Activated CD4-positive, CD25-positive, alpha-beta regulatory T cell treated with anti-CD3 and anti-CD28 coated beads, Interleukin-2, amount 50 U/mL, for 24 hours (primary cell): ENCODE results near the gene CACNA2D4.
"Not testable (repeated sequence)": the region's sequence is repeated elsewhere in the genome, so short reads cannot be mapped to it uniquely, and the experiment has no call there.

Source experiments
- ATAC-seq, 2 donors: fragments of 150-1000 bp; cut with Tn5 transposase; one replicate each; pipeline ENCODE4 v1.10.0; 2021; ENCODE audit warnings: mild to moderate bottlenecking in 1 of 2, moderate library complexity in 1 of 2

The CACNA2D4 gene

GRCh38 chr12:1918081-1918883, at the start of gene CACNA2D4:
TSS of gene CACNA2D4 (minus strand) at chr12:1918652. CDS start at chr12:1918473, 179 bp downstream.
- no peak for ATAC-seq

GRCh38 chr12:1966561-1967226, 48.2 kb upstream of the CACNA2D4 start:
- ATAC-seq, result no peak

DNA sequence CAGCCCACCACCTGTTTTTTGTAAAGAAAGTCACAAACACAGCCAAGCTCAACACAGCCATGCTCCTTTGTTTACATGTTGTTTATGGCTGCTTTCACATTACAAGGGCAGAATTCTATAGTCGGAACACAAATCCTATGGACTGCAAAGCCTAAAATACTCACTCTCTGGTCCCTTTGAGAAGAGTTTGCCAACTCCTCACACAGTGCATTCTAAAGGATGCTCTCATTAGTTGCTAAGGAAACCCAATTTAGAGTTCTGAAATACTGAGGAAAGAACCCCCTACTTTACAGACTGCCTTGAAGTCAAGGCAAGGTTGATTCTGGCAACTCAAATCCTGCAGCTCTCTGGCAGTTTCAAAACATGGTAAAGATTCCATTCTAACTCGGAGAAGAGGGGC, 47.5 kb upstream of the CACNA2D4 start:
- no peak for ATAC-seq

DNA sequence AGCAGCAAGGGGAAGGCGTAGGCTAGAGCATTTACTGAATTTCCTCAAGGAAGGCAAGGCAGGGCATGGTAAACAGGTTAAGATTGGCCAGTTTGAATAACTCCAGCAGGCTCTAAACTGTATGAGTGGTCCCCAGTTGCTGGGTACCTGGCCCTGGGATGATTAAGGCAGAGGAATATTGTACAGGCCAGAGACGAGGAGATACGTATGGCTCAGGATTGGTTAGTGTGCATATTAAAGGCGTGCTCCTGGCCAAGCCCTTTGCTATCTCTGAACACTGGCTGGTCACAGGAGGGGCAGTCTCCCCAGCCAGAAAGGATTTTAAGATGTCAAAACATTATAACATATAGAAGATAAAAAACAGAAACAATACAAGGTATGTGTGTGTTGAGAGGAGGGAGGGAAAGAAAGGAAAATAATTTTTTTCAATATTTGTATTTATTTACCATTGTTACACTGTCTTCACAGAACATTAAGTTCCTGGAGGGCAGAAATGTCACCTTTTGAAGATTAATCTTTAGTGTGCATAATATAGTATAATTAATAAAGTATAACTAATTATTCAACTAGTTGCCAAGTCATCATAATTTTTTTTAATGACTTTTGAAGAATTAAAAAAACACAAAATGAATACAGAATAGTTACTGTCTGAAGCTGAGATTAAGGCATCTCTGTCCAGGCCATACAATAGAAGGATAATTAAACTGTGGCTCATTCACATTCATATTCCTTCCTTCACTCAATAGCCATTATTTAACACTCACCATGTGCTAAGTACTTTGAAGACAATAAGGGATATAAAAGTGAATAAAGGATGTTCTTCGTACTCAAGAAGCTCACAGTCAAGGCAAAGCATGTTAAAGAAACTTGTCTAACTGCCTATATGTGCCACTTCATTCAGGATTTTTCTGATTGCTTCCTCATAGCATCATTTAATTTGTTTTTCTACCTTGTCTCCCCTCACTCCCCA, 43.9 kb upstream of the CACNA2D4 start:
- ATAC-seq, result no peak

GRCh38 chr12:1956716-1957115, 38.3 kb upstream of the CACNA2D4 start:
- ATAC-seq, result no peak

- ATAC-seq, result peak; percentile 53 to 71
These were observed 31.5 kb upstream of the CACNA2D4 start for GRCh38 chr12:1949771-1950470.

- ATAC-seq, result no peak
These were observed 30.4 kb upstream of the CACNA2D4 start for GRCh38 chr12:1948883-1949282.

DNA sequence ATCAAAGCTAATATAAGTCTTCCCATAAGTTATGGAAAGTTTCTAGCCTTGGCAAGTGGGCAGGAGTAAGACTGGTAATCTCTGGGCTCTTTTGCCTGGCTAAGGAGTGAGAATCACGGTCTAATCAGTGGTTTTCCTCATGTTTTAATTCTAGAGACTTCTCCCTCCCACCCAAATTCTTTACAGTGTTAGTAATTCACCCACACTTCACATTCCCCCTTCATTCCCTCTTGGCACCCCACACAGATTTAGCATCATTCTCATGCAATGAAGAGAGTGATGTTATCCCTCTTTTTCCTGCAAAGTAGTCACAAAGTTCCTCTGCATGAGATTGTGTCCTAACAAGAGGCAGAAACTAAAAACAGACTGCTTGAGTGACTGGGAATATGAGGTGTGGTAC, 28.6 kb upstream of the CACNA2D4 start:
- ATAC-seq, result no peak

GRCh38 chr12:1946296-1946695, 27.8 kb upstream of the CACNA2D4 start:
- no peak for ATAC-seq

GRCh38 chr12:1945502-1945901, 27.1 kb upstream of the CACNA2D4 start:
- not testable (repeated sequence) for ATAC-seq

DNA sequence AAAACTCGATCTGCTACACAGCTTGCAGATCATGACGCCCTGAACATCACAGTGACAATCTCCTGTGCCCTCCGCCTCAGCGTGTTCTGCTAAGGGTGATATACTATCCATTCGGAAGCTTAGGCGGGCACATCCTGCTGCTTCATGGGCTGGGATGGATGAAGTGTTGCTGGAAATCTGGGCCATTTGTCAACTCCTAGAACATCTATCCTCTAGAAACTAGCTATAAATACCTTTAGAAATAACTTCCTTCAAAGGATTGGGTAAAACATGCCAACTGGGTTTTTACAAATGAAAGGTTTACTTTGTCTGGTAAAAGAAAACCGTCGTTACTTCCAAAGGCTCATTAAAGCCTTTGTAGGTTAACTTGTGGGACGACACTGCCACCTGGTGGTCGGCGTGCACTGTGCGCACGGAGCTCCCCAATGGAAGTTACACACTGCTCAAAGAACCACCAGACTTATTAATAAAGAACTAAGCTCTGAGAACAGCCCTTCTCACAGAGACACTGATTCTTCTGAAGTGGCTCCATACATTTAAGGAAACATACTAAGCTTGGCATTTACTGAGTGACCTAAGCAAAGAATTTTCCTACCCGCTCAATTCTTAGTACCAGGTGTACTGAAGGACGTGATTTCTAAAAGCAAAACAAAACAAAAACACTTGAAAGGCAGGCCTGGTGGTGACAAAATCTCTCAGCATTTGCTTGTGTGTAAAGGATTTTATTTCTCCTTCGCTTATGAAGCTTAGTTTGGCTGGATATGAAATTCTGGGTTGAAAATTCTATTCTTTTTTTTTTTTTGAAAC, 21.6 kb upstream of the CACNA2D4 start:
- peak; percentile 90 to 98 for ATAC-seq

DNA sequence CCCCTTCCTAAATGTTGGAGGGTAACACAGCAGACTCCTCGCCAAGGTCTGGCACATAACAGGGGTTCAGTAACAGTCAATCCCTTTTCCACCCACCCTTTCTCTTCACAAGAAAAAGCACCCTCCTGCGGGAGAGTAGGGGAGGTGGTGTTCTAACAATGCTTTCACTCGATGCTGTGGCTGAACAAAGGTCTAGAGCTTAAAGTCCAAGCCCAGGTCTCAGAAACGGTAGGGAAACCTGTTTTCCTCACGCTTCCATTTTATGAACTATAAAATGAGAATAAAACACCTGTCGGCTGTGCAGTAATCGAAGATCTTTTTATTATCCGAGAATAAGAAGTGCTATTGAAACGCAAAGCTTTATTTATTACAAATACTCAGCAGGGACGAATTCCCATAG, 20.9 kb upstream of the CACNA2D4 start:
- no peak for ATAC-seq

GRCh38 chr12:1937481-1938224, 19.2 kb upstream of the CACNA2D4 start:
- no peak for ATAC-seq

GRCh38 chr12:1936406-1937320, 18.2 kb upstream of the CACNA2D4 start:
- no peak for ATAC-seq

GRCh38 chr12:1935700-1936378, 17.4 kb upstream of the CACNA2D4 start:
- no peak for ATAC-seq

DNA sequence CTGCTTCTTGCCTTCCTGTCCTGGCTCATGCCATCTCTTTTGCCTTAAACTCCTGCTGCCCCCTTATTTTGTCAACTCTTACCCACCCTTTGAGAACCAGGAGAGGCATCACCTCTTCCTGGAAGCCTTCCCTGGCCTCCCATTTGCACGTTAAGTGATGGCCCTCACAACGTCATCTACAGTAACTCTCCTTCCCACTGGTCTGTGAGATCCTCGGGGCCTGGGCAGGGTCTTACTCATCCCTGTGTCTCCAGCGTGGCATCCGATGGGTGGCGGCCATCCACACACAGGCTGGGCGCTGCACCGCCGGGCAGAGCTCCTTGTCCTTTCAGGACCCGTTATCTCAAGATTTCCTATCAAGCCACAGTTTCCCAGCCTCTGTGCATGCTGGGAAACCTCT, 16.8 kb upstream of the CACNA2D4 start:
- no peak for ATAC-seq

GRCh38 chr12:1934831-1935230, 16.4 kb upstream of the CACNA2D4 start:
- no peak for ATAC-seq

DNA sequence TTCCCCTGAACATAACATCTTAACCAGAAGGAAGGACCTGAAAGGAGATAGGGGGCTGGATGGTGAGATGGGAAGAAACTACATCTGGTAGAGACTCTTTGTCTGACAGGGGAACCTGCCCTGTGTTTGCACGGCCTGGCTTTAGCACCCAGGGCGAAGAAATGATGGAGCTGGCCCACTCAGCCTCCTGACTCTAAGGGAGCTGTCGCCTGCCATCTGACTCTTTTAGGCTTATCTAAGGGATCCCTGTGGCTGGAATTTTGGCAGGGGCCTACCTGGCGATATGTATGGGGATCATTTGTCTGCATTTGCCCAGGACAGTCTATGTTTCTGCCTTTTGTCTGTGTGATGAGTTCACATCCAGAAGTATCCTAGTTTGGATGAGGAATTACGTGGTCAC, 15.6 kb upstream of the CACNA2D4 start:
- ATAC-seq, result no peak
